Caco-2 (cell line): Measurements from ENCODE around the gene FAAP20. TPM values are rescaled to one million over a fixed set of nuclear protein-coding genes. Genes with fewer than 3 reads are reported as not detected.
A peak's percentile ranks its signal among the peaks of the same experiment; 100 is the strongest.

Experiments used
- BruUV-seq: library from RNA; stranded (reverse); fragments of 400-500 nt; replicated peaks from 2 replicates; lab custom pipeline; 2021; lab: Mats Ljungman, UMichigan
- CTCF ChIA-PET: fragments of 300-600 bp; sonication (Branson Sonifier 250); formaldehyde crosslinking; loops from one replicate; lab custom pipeline; 2022; ENCODE audit warnings: antibody characterized with exemption; lab: Charles Lee
- POLR2A ChIA-PET: fragments of 300-600 bp; sonication (Branson Sonifier 250); formaldehyde crosslinking; loops from one replicate; lab custom pipeline; 2022; ENCODE audit warnings: antibody characterized with exemption; lab: Charles Lee
- DNase-seq, 2 experiments: peaks; one replicate each; pipeline versions ENCODE4 v3.0.0 to v3.0.0-alpha.2; 2020 to 2022
- H3K27me3 ChIP-seq: replicated peaks from 2 replicates; pipeline ENCODE4 v1.6.0; 2011; ENCODE audit warnings: low read length; ENCODE audit not compliant: control insufficient read depth, insufficient read depth
- H3K36me3 ChIP-seq: 2 replicates; pipeline ENCODE4 v1.5.1; 2011; ENCODE audit warnings: low read length; ENCODE audit not compliant: control insufficient read depth, insufficient read depth
- H3K4me1 ChIP-seq: fragments of 250-450 bp; sonication (Bioruptor Pico); 2 replicates; pipeline ENCODE4 v1.5.1; 2020; ENCODE audit warnings: mild to moderate bottlenecking
- H3K4me3 ChIP-seq: 2 replicates; pipeline ENCODE4 v1.5.1; 2011; ENCODE audit warnings: low read depth, mild to moderate bottlenecking, control low read depth, low read length
- H3K9me3 ChIP-seq: fragments of 250-450 bp; sonication (Bioruptor Pico); 2 replicates; pipeline ENCODE4 v1.5.1; 2020; ENCODE audit warnings: mild to moderate bottlenecking, moderate library complexity
- H3K27ac Mint-ChIP-seq: one replicate; pipeline ENCODE4 v1.8.0; 2022; ENCODE audit warnings: mixed read lengths; ENCODE audit not compliant: unreplicated experiment
- H3K27me3 Mint-ChIP-seq: one replicate; pipeline ENCODE4 v1.8.0; 2022; ENCODE audit warnings: mixed read lengths; ENCODE audit not compliant: insufficient read depth, unreplicated experiment
- H3K36me3 Mint-ChIP-seq: one replicate; pipeline ENCODE4 v1.8.0; 2022; ENCODE audit warnings: mild to moderate bottlenecking, mixed read lengths; ENCODE audit not compliant: insufficient read depth, unreplicated experiment
- H3K4me1 Mint-ChIP-seq: one replicate; pipeline ENCODE4 v1.8.0; 2022; ENCODE audit warnings: low read depth, mixed read lengths; ENCODE audit not compliant: unreplicated experiment
- H3K4me3 Mint-ChIP-seq: one replicate; pipeline ENCODE4 v1.8.0; 2022; ENCODE audit warnings: mild to moderate bottlenecking, moderate library complexity, mixed read lengths; ENCODE audit not compliant: unreplicated experiment
- H3K9me3 Mint-ChIP-seq: one replicate; pipeline ENCODE4 v1.8.0; 2022; ENCODE audit warnings: mixed read lengths; ENCODE audit not compliant: unreplicated experiment
- intact Hi-C: fragments of 100-400 bp; cut with micrococcal nuclease; formaldehyde crosslinking; loops from one replicate; pipeline ENCODE4 v1.10.0; 2022; ENCODE audit not compliant: unreplicated experiment
- total RNA-seq: library from RNA; stranded (reverse); gene quantifications from 2 replicates; pipeline ENCODE4 v1.2.3, GENCODE V29; 2022
- TF ChIP-seq, protein P1 (sequence below), 2 experiments: fragments of 200-600 bp in 1 of 2; IDR thresholded peaks; 1 replicate in 1 of 2; 2 replicates in 1 of 2; pipeline versions ENCODE4 v1.5.1 to v1.8.0; 2011 to 2022; ENCODE audit warnings: antibody characterized with exemption in 1 of 2, control low read depth in 1 of 2, inconsistent platforms in 1 of 2, low read depth in 1 of 2, low read length in 1 of 2, mild to moderate bottlenecking in 1 of 2, moderate library complexity in 1 of 2; ENCODE audit not compliant: insufficient read depth in 1 of 2, severe bottlenecking in 1 of 2, unreplicated experiment in 1 of 2

Gene FAAP20
- total RNA-seq, 1 experiment from 2014 or later: 72.4 TPM

DNA sequence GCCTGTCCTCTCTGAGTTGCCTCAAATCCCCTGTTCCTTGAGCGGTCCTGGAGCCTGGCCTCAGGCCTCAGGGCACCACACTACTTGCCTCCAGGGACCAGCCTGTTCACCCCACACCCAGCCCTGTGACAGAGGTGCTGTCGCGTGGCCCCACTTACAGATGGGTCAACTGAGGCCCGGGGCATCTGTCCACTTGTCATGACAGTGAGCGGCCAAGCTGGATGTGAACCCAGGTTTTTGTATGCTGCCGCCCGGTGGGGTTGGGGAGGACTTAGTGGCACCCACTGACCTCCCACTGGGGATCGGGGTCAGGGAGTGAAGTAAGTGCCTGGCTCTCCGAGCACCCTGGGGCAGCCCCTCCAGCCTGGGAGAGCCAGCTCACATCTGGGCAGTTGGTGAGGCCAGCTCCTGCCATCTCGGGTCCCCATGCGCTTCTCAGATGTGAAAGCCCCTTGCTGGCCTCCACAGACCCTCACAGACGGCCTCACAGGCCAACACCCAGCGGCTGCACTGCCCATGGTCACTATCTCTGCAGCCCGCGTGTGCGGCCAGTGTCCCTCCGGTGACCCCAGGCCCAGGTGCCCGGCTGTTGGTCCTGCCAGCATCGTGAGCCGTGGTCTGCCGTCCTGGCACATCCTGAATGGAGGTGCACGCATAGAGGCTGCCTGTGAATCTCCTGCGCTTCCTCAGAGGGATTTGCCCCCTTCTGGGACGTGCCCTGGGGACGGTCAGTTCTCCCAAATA, 9.3 kb upstream of the FAAP20 start:
- no peaks in the 10 kb centered on the region for H3K9me3 Mint-ChIP-seq
- TF ChIP-seq, protein P1, sequence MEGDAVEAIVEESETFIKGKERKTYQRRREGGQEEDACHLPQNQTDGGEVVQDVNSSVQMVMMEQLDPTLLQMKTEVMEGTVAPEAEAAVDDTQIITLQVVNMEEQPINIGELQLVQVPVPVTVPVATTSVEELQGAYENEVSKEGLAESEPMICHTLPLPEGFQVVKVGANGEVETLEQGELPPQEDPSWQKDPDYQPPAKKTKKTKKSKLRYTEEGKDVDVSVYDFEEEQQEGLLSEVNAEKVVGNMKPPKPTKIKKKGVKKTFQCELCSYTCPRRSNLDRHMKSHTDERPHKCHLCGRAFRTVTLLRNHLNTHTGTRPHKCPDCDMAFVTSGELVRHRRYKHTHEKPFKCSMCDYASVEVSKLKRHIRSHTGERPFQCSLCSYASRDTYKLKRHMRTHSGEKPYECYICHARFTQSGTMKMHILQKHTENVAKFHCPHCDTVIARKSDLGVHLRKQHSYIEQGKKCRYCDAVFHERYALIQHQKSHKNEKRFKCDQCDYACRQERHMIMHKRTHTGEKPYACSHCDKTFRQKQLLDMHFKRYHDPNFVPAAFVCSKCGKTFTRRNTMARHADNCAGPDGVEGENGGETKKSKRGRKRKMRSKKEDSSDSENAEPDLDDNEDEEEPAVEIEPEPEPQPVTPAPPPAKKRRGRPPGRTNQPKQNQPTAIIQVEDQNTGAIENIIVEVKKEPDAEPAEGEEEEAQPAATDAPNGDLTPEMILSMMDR (IDR thresholded peaks at IDR 0.05; ENCODE audit: insufficient read depth in 1 of 2, low read depth in 1 of 2, low read length in 1 of 2, severe bottlenecking in 1 of 2, unreplicated experiment in 1 of 2): no peak
- H3K27me3 ChIP-seq: no peaks in the 10 kb centered on the region
- POLR2A ChIA-PET: interaction anchor here (1.1 kb wide), 1 partner anchor 175 kb away, joined by 3 read pairs; no protein-coding TSS in a partner anchor
- DNase-seq: no peak
- no TSS peak for BruUV-seq
- intact Hi-C loops: no loop called here
- H3K9me3 ChIP-seq: no peaks in the 10 kb centered on the region
- no peaks in the 10 kb centered on the region for H3K4me1 Mint-ChIP-seq
- H3K36me3 ChIP-seq: no peaks in the 10 kb centered on the region
- no peak overlapping the region for H3K4me3 Mint-ChIP-seq
- H3K4me3 ChIP-seq: peak overlapping the region; percentile 45
- H3K27me3 Mint-ChIP-seq: no peaks in the 10 kb centered on the region
- CTCF ChIA-PET: interaction anchor here (0.6 to 1.4 kb wide), 3 partner anchors 9 to 184 kb away, joined by 3 to 13 read pairs (median 4); partner anchors contain the start of gene FAAP20
- no peak overlapping the region for H3K27ac Mint-ChIP-seq
- peaks cover 6% of the 10 kb centered on the region; the same call in 1 of the 2 replicates for H3K4me1 ChIP-seq
- H3K36me3 Mint-ChIP-seq: no peaks in the 10 kb centered on the region

DNA sequence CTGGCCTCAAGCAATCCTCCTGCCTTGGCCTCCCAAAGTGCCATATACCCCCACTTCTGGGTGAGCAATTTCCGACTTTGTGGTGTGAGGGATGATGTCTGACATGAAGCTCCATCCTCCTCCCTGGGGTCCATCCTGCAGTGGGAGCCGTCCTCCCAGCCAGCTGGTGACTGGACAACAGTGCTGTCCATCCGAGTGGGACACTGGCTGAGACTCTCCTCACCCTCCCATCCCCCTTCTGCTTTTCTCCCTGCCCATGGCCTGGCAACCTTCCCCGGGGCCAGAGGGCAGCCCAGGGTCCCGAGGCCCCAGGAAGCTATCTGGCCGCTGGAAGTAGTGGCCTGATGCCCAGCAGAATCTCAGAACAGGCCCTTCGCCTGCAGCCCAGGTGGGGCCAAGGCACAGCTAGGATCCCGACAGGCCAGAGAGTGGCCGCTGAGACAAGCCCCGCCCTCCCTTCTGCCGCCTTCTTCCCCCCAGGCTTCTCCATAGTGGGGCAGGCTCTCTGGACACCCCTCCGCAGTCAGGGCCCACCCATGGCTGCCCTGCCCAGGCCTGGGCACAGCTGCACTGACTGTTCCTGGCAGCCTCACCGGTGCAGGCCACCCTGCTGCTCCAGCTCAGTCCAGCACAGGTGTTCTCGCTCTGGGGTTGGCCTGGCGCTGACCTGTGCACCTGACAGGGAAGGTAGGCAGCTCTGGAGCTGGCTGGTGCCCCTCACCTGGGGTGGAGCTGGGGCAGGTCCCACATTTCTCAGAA, 8.4 kb upstream of the FAAP20 start:
- H3K27me3 ChIP-seq: no peaks in the 10 kb centered on the region
- no peak for DNase-seq
- CTCF ChIA-PET: interaction anchor here (0.9 kb wide), 1 partner anchor 178 kb away, joined by 3 read pairs; no protein-coding TSS in a partner anchor
- intact Hi-C loops: no loop called here
- no peaks in the 10 kb centered on the region for H3K4me1 Mint-ChIP-seq
- H3K4me3 ChIP-seq: no peak overlapping the region
- no peak overlapping the region for H3K4me3 Mint-ChIP-seq
- POLR2A ChIA-PET: no interaction called here
- TF ChIP-seq, protein P1 (IDR thresholded peaks at IDR 0.05; ENCODE audit: insufficient read depth in 1 of 2, low read depth in 1 of 2, low read length in 1 of 2, severe bottlenecking in 1 of 2, unreplicated experiment in 1 of 2): no peak
- H3K9me3 ChIP-seq: no peaks in the 10 kb centered on the region
- H3K36me3 ChIP-seq: no peaks in the 10 kb centered on the region
- H3K4me1 ChIP-seq: peaks cover 6% of the 10 kb centered on the region; the same call in 1 of the 2 replicates
- H3K36me3 Mint-ChIP-seq: no peaks in the 10 kb centered on the region
- BruUV-seq: no TSS peak
- H3K9me3 Mint-ChIP-seq: no peaks in the 10 kb centered on the region
- H3K27ac Mint-ChIP-seq: no peak overlapping the region
- no peaks in the 10 kb centered on the region for H3K27me3 Mint-ChIP-seq

DNA sequence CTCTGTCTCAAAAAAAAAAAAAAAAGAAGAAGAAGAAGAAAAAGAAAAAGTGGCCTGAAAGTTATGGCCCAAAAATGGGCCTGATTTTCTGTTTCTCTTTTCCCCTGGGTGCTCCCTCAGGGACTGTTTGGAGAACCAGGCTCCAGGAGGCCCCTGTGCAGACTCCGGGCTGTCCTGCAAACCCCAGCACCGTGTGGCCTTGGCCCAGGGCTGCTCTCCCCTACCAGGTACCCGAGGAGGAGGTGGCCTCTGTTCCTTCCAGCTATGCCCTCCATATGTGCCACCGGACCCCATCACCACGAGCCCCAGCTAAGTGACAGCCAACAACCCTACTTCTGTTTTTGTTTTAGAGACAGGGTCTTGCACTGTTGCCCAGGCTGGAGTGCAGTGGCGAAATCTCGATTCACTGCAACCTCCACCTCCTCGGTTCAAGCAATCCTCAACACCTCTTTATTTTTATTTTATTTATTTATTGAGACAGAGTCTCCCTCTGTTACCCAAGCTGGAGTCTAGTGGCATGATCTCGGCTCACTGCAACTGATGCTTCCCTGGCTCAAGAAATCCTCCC, 7.5 kb upstream of the FAAP20 start:
- intact Hi-C loops: no loop called here
- H3K36me3 Mint-ChIP-seq: no peaks in the 10 kb centered on the region
- TF ChIP-seq, protein P1 (IDR thresholded peaks at IDR 0.05; ENCODE audit: insufficient read depth in 1 of 2, low read depth in 1 of 2, low read length in 1 of 2, severe bottlenecking in 1 of 2, unreplicated experiment in 1 of 2): no peak
- peaks cover 6% of the 10 kb centered on the region; the same call in 1 of the 2 replicates for H3K4me1 ChIP-seq
- ChIA-PET POLR2A (no interaction called here), CTCF (no interaction called here)
- H3K4me1 Mint-ChIP-seq: no peaks in the 10 kb centered on the region
- no peaks in the 10 kb centered on the region for H3K9me3 Mint-ChIP-seq
- no peak overlapping the region for H3K27ac Mint-ChIP-seq
- no peak overlapping the region for H3K4me3 ChIP-seq
- no peak for DNase-seq
- H3K27me3 ChIP-seq: no peaks in the 10 kb centered on the region
- BruUV-seq: no TSS peak
- no peaks in the 10 kb centered on the region for H3K36me3 ChIP-seq
- no peaks in the 10 kb centered on the region for H3K9me3 ChIP-seq
- no peak overlapping the region for H3K4me3 Mint-ChIP-seq
- H3K27me3 Mint-ChIP-seq: no peaks in the 10 kb centered on the region
